Measurements from ENCODE around the gene ALCAM.

ALCAM gene

GRCh38 chr3:105571005-105571404, 204.3 kb downstream of the ALCAM start:
- DNase-seq (ENCODE audit: low read depth, low spot score): no peak
- peaks cover 4% of the 10 kb centered on the region; the same call in 1 of the 2 replicates for H3K36me3 ChIP-seq (ENCODE audit: insufficient read depth, low read length)
- no peak overlapping the region for H3K4me3 ChIP-seq
- no peak for TF ChIP-seq FOXP2 (optimal IDR thresholded peaks at IDR 0.05; ENCODE audit: control extremely low read depth, extremely low read length, insufficient read depth)
- TF ChIP-seq EZH2 (IDR thresholded peaks at IDR 0.05): no peak
- TF ChIP-seq POLR2AphosphoS5 (IDR thresholded peaks at IDR 0.05; ENCODE audit: borderline replicate concordance, low read depth, low read length): no peak
- H3K27ac ChIP-seq: no peak overlapping the region
- no peaks in the 10 kb centered on the region for H3K9me3 ChIP-seq (ENCODE audit: low read depth, low read length)
- no peak overlapping the region for H3K9ac ChIP-seq (ENCODE audit: insufficient read length)

- Histone ChIP-seq H3K9ac (ENCODE audit: insufficient read length) (no peak overlapping the region), H3K4me3 (no peak overlapping the region), H3K36me3 (ENCODE audit: insufficient read depth, low read length) (peaks cover 4% of the 10 kb centered on the region; the same call in 1 of the 2 replicates), H3K9me3 (ENCODE audit: low read depth, low read length) (no peaks in the 10 kb centered on the region), H3K27ac (no peak overlapping the region)
- no peak for DNase-seq (ENCODE audit: low read depth, low spot score)
- TF ChIP-seq EZH2 (IDR thresholded peaks at IDR 0.05) (no peak), POLR2AphosphoS5 (IDR thresholded peaks at IDR 0.05; ENCODE audit: borderline replicate concordance, low read depth, low read length) (no peak), FOXP2 (optimal IDR thresholded peaks at IDR 0.05; ENCODE audit: control extremely low read depth, extremely low read length, insufficient read depth) (no peak)
Observed at GRCh38 chr3:105572501-105572900, 205.8 kb downstream of the ALCAM start.

- no peak overlapping the region for H3K4me3 ChIP-seq
- 0 out of 2 replicates have a peak, but pooled peaks cover 4% of the 10 kb centered on the region for H3K36me3 ChIP-seq (ENCODE audit: insufficient read depth, low read length)
- no peak overlapping the region for H3K27ac ChIP-seq
- no peak overlapping the region for H3K9ac ChIP-seq (ENCODE audit: insufficient read length)
- no peaks in the 10 kb centered on the region for H3K9me3 ChIP-seq (ENCODE audit: low read depth, low read length)
- TF ChIP-seq EZH2 (IDR thresholded peaks at IDR 0.05) (no peak), POLR2AphosphoS5 (IDR thresholded peaks at IDR 0.05; ENCODE audit: borderline replicate concordance, low read depth, low read length) (no peak)
- DNase-seq (ENCODE audit: low read depth, low spot score): no peak
Observed at GRCh38 chr3:105579439-105579838, 212.7 kb downstream of the ALCAM start.

GRCh38 chr3:105580296-105580965, 213.7 kb downstream of the ALCAM start:
- no peak overlapping the region for H3K4me3 ChIP-seq
- H3K9ac ChIP-seq (ENCODE audit: insufficient read length): no peak overlapping the region
- no peak for DNase-seq (ENCODE audit: low read depth, low spot score)
- H3K36me3 ChIP-seq (ENCODE audit: insufficient read depth, low read length): no peaks in the 10 kb centered on the region
- no peak for TF ChIP-seq FOXP2 (optimal IDR thresholded peaks at IDR 0.05; ENCODE audit: control extremely low read depth, extremely low read length, insufficient read depth)
- no peak for TF ChIP-seq EZH2 (IDR thresholded peaks at IDR 0.05)
- no peak for TF ChIP-seq POLR2AphosphoS5 (IDR thresholded peaks at IDR 0.05; ENCODE audit: borderline replicate concordance, low read depth, low read length)
- H3K27ac ChIP-seq: no peak overlapping the region
- H3K9me3 ChIP-seq (ENCODE audit: low read depth, low read length): no peaks in the 10 kb centered on the region

- H3K9me3 ChIP-seq (ENCODE audit: low read depth, low read length): no peaks in the 10 kb centered on the region
- H3K9ac ChIP-seq (ENCODE audit: insufficient read length): no peak overlapping the region
- TF ChIP-seq FOXP2 (optimal IDR thresholded peaks at IDR 0.05; ENCODE audit: control extremely low read depth, extremely low read length, insufficient read depth) (no peak), EZH2 (IDR thresholded peaks at IDR 0.05) (no peak), POLR2AphosphoS5 (IDR thresholded peaks at IDR 0.05; ENCODE audit: borderline replicate concordance, low read depth, low read length) (no peak)
- H3K4me3 ChIP-seq: no peak overlapping the region
- no peaks in the 10 kb centered on the region for H3K36me3 ChIP-seq (ENCODE audit: insufficient read depth, low read length)
- no peak overlapping the region for H3K27ac ChIP-seq
- no peak for DNase-seq (ENCODE audit: low read depth, low spot score)
Observed at GRCh38 chr3:105582015-105582414, 215.3 kb downstream of the ALCAM start.

GRCh38 chr3:105584003-105584790, 217.5 kb downstream of the ALCAM start:
- no peak for TF ChIP-seq POLR2AphosphoS5 (IDR thresholded peaks at IDR 0.05; ENCODE audit: borderline replicate concordance, low read depth, low read length)
- TF ChIP-seq FOXP2 (optimal IDR thresholded peaks at IDR 0.05; ENCODE audit: control extremely low read depth, extremely low read length, insufficient read depth): no peak
- no peak for TF ChIP-seq EZH2 (IDR thresholded peaks at IDR 0.05)
- Histone ChIP-seq H3K9me3 (ENCODE audit: low read depth, low read length) (no peaks in the 10 kb centered on the region), H3K27ac (no peak overlapping the region), H3K9ac (ENCODE audit: insufficient read length) (no peak overlapping the region), H3K36me3 (ENCODE audit: insufficient read depth, low read length) (no peaks in the 10 kb centered on the region), H3K4me3 (no peak overlapping the region)
- DNase-seq (ENCODE audit: low read depth, low spot score): no peak

GRCh38 chr3:105593315-105593714, 226.6 kb downstream of the ALCAM start:
- no peak overlapping the region for H3K9ac ChIP-seq (ENCODE audit: insufficient read length)
- H3K27ac ChIP-seq: no peak overlapping the region
- no peak for DNase-seq (ENCODE audit: low read depth, low spot score)
- no peaks in the 10 kb centered on the region for H3K9me3 ChIP-seq (ENCODE audit: low read depth, low read length)
- H3K4me3 ChIP-seq: no peak overlapping the region
- TF ChIP-seq EZH2 (IDR thresholded peaks at IDR 0.05) (no peak), POLR2AphosphoS5 (IDR thresholded peaks at IDR 0.05; ENCODE audit: borderline replicate concordance, low read depth, low read length) (no peak), FOXP2 (optimal IDR thresholded peaks at IDR 0.05; ENCODE audit: control extremely low read depth, extremely low read length, insufficient read depth) (no peak)
- H3K36me3 ChIP-seq (ENCODE audit: insufficient read depth, low read length): no peaks in the 10 kb centered on the region

- TF ChIP-seq POLR2AphosphoS5 (IDR thresholded peaks at IDR 0.05; ENCODE audit: borderline replicate concordance, low read depth, low read length) (no peak), FOXP2 (optimal IDR thresholded peaks at IDR 0.05; ENCODE audit: control extremely low read depth, extremely low read length, insufficient read depth) (no peak), EZH2 (IDR thresholded peaks at IDR 0.05) (no peak)
- H3K36me3 ChIP-seq (ENCODE audit: insufficient read depth, low read length): no peaks in the 10 kb centered on the region
- H3K9me3 ChIP-seq (ENCODE audit: low read depth, low read length): no peaks in the 10 kb centered on the region
- DNase-seq (ENCODE audit: low read depth, low spot score): no peak
- H3K9ac ChIP-seq (ENCODE audit: insufficient read length): no peak overlapping the region
- H3K27ac ChIP-seq: no peak overlapping the region
- no peak overlapping the region for H3K4me3 ChIP-seq
Observed at GRCh38 chr3:105594219-105594618, 227.5 kb downstream of the ALCAM start.

All from SK-N-MC (cell line).